GM19397 (cell line): ENCODE results near the gene TEX29.

Source experiments
- ATAC-seq: cut with Tn5 transposase; IDR thresholded peaks from one replicate; pipeline ENCODE4 v1.9.1; 2021; ENCODE audit warnings: mild to moderate bottlenecking, moderate library complexity; ENCODE audit not compliant: unreplicated experiment

The TEX29 gene

GRCh38 chr13:111319521-111319920 is 921 bp upstream of the TEX29 start:
- no peak for ATAC-seq

- ATAC-seq, result no peak
Measured at GRCh38 chr13:111322001-111322915, 1.8 kb downstream of the TEX29 start.

GRCh38 chr13:111322916-111323331 is 2.5 kb downstream of the TEX29 start:
- no peak for ATAC-seq

DNA sequence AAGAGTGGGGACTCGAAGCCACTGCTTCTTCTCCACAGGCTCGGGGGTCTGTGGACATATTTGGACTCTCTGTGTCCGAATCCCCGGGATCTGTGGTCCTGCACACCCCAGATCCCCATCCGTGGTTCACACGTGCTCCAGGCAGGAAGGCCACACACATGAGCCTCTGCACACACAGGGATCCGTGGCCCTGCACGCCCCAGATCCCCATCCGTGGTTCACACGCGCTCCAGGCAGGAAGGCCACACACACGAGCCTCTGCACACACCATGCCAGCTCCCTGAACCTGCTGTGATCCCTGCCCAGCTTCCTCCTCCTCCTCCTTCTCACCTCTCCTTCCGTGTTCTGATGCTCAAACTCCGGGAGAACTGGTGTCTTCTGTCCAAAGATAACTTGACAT is 3.1 kb downstream of the TEX29 start:
- ATAC-seq, result no peak

DNA sequence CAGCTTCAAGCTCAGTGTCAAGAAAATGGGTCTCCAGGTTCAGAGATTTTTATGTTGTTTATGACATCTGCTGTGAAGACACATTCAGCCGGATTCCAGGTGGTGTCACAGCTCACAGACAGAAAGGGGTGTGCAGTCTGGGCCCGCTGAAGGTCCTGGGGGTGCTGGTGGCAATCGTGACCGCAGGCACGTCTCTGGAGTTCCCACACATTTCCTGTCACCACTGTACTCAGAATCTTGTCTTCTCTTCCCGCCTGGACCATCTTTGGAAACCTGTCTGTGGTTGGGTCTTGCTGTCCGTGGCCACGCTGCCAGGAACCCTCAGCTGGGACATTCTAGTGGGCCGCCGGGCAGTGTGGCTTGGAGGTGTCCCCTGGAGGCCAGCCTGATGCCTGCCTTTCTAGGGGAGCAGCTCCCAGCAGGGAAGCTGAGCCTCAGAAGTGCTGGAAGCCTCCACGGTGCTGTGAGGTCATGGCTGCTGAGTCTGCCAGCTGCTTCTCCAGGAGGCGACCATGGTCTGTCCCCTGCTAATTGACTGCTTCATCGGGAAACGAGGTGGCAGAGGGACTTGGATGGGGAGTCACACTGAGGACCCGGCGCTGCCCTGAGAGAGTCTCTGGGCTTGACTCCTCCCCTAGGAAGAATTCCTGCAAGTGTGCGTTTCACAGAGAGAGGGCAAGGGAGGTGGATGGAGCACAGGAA is 3.7 kb downstream of the TEX29 start:
- ATAC-seq, result no peak

GRCh38 chr13:111324736-111325135 is 4.3 kb downstream of the TEX29 start:
- no peak for ATAC-seq

GRCh38 chr13:111325146-111325890 is 4.9 kb downstream of the TEX29 start:
- no peak for ATAC-seq

GRCh38 chr13:111325941-111326620 is 5.6 kb downstream of the TEX29 start:
- no peak for ATAC-seq

GRCh38 chr13:111326621-111326965 is 6.2 kb downstream of the TEX29 start:
- ATAC-seq, result no peak

DNA sequence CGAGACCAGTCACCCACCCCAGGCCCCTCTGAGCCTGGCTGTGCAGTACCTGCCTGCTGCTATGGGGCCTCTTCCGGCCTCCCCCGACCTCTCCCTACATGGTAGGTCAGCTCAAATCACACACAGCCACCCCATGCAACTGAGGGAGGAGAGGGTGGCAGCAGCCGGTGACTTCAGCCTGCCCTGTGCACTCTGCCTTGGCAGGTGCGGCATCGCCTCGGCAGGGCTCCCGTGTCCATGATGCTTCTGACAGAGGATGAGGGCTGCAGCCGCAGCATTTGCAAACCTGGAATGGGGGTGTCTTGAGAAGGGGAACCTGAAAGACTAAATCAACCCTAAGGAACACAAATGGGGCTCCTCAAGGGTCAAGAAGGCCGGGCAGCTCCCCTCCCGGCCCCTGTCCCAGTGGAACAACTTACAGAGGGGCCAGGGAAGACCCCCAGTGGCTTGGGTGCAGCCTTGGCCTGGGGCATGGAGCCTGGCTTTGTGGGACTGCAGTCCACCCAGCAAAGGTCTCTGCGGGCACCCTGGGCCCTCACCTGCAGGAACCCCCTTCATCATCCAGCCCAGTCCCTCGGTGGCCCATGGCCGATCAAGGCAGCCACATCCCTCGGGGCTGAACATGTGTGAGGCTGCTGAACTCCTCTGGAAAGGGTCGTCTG is 6.7 kb downstream of the TEX29 start:
- no peak for ATAC-seq

- ATAC-seq, result no peak
Measured at GRCh38 chr13:111327730-111328573, 7.5 kb downstream of the TEX29 start.

- no peak for ATAC-seq
Measured at GRCh38 chr13:111328574-111329410, 8.3 kb downstream of the TEX29 start.

GRCh38 chr13:111329641-111330040 is 9.2 kb downstream of the TEX29 start:
- no peak for ATAC-seq

- ATAC-seq, result no peak
Measured at GRCh38 chr13:111330066-111330610, 9.7 kb downstream of the TEX29 start.

DNA sequence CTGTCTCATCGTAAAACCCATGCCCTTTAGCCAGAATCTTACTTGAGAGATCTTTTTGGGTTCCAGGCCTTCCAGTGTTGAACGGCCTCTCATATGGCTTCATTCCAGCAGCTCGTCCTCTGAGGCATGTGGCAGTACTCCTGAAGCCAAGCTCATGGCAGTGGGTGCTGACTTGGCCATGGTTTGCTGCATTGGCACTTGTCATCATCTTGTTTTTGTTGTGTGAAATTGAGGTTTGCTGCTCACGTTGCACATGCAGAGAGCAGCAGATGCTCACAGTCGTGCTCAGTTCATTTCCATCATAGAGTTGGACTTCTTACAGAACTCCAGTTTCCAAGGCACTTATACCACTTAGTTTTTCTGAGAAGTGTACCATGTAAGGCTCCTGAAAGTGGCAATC is 14.9 kb downstream of the TEX29 start:
- ATAC-seq, result no peak

- ATAC-seq, result no peak
Measured at GRCh38 chr13:111336666-111337065, 16.2 kb downstream of the TEX29 start.

DNA sequence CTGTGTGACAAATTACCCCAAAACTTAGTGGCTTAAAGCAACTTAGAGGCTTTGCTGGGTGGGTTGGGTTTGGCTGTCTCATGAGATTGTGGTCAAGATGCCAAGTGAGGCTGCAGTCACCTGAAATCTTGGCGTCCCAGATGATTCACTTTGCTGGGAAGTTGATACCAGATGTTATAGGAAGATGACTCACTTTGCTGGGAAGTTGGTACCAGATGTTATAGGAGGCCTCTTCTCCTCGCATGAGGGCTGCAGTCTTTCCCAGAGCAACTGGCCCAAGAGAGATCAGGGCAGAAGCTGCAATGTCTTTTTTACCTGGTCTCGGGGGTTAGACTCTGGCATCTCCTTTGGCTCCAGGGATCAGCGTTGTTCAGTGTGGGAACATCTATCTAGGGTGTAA is 16.8 kb downstream of the TEX29 start:
- no peak for ATAC-seq

DNA sequence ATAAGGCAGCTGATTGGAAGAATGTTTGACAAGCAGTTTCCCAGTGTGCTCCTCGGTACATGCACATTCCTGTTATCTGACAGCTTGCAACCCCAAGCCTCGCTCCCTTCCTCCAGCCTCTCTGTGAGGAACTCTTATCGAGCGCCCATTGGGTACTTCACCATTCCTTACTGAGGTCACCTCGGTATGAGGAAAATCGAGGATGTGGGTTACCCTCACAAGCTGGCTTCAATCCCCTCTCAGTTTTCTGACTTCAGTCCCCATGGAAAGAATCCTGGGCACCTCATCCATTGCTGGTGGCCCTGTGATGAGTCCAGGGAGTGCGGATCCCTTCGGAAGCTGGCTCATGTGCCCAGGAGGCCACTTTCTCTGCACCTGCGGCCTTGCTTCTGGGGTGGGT is 17.3 kb downstream of the TEX29 start:
- ATAC-seq, result no peak
